K562 (cell line): ENCODE measurements around the gene SPDEF. TPM values are rescaled to one million over a fixed set of nuclear protein-coding genes. Genes with fewer than 3 reads are reported as not detected.

Experiments
- BCOR ChIP-seq: fragments of 450-650 bp; IDR thresholded peaks from 2 replicates; pipeline ENCODE4 v1.6.1; 2016
- CBX3 ChIP-seq, 2 experiments: IDR thresholded peaks; 1 replicate in 1 of 2; 2 replicates in 1 of 2; pipeline ENCODE4 v1.6.1; 2012; ENCODE audit warnings: inconsistent platforms in 2 of 2, low read length in 2 of 2, borderline replicate concordance in 1 of 2, control low read depth in 1 of 2
- CHD7 ChIP-seq: fragments of 200-600 bp; sonication (generic); IDR thresholded peaks from one replicate; pipeline ENCODE4 v1.6.1; 2012; ENCODE audit warnings: mild to moderate bottlenecking, low read depth, low read length, inconsistent platforms
- E2F4 ChIP-seq: sonication (generic); formaldehyde crosslinking; IDR thresholded peaks from 2 replicates; pipeline ENCODE4 v1.8.0; 2022; ENCODE audit warnings: mild to moderate bottlenecking, low read depth, missing genetic modification reagents
- NR2C2 ChIP-seq, 2 experiments: fragments of 200-800 bp in 1 of 2; sonication (Bioruptor generic) in 1 of 2; sonication (generic) in 1 of 2; formaldehyde crosslinking in 1 of 2; IDR thresholded peaks; 2 replicates each; pipeline versions ENCODE4 v1.6.1 to v1.8.0; 2016 to 2022; ENCODE audit warnings: mild to moderate bottlenecking in 1 of 2, missing compliant biosample characterization in 1 of 2, missing genetic modification characterization in 1 of 2, missing genetic modification reagents in 1 of 2
- SMARCB1 ChIP-seq: IDR thresholded peaks from 2 replicates; pipeline ENCODE4 v1.6.1; 2011; ENCODE audit warnings: improper control_type of control experiment, low read depth; ENCODE audit not compliant: insufficient read length
- SP2 ChIP-seq: IDR thresholded peaks from 2 replicates; pipeline ENCODE4 v1.6.1; 2011; ENCODE audit warnings: mild to moderate bottlenecking, low read depth, low read length, moderate library complexity; ENCODE audit not compliant: poor library complexity, severe bottlenecking; ENCODE audit errors: extremely low read depth
- USF2 ChIP-seq: sonication (generic); formaldehyde crosslinking; IDR thresholded peaks from 2 replicates; pipeline ENCODE4 v1.5.0; 2020; ENCODE audit warnings: missing genetic modification reagents
- ZNF23 ChIP-seq: fragments of 250-450 bp; sonication (Bioruptor Pico); IDR thresholded peaks from 2 replicates; pipeline ENCODE4 v1.4.0; 2020; ENCODE audit warnings: mild to moderate bottlenecking
- ZNF707 ChIP-seq: fragments of 250-450 bp; sonication (Bioruptor Pico); conservative IDR thresholded peaks from 2 replicates; pipeline ENCODE4 v1.8.0; 2022; ENCODE audit warnings: inconsistent platforms, mild to moderate bottlenecking, moderate library complexity
- polyA plus RNA-seq, 8 experiments: library from polyadenylated mRNA; depleted of rRNA in 4 of 8; stranded (reverse) in 5 of 8; unstranded in 3 of 8; fragments of >200 nt; fragmentation: Nextera tagmentation in 2 of 8; fragmentation: Illumina TruSeq in 1 of 8; extraction: Ambion mirVana in 2 of 8; extraction: Trizol in 1 of 8; gene quantifications; 2 replicates each; pipeline versions ENCODE4 v1.2.1 to v1.2.3, GENCODE V29; 2011 to 2014; ENCODE audit warnings: inconsistent platforms in 1 of 8, missing spikeins in 1 of 8
- total RNA-seq, 7 experiments: library from RNA; depleted of rRNA in 6 of 7; stranded (reverse); fragments of >200 nt in 6 of 7; fragmentation: Illumina TruSeq in 2 of 7; extraction: Trizol in 2 of 7; gene quantifications; 2 replicates each; pipeline versions ENCODE4 v1.2.1 to v1.2.3, GENCODE V29; 2011 to 2021; ENCODE audit warnings: low replicate concordance in 1 of 7

The SPDEF gene
- total and polyA plus RNA-seq, 9 of the 15 experiments (the other 6 are each of a cell fraction or from before 2014, with no cell fraction given), result 0.04 to 0.12 (median 0.11) TPM; not detected in 5

GRCh38 chr6:34530753-34531365 is 25.3 kb downstream of the SPDEF start (continued):
- 0 out of 2 replicates have a peak, but pooled peaks have one; percentile 50 for TF ChIP-seq NR2C2 (CRISPR knock-in tag; IDR thresholded peaks at IDR 0.05)
- no peak for TF ChIP-seq NR2C2 (tag; IDR thresholded peaks at IDR 0.05)
- TF ChIP-seq ZNF23 (CRISPR knock-in tag), result no peak
- TF ChIP-seq ZNF707 (CRISPR knock-in tag), result no peak
- TF ChIP-seq BCOR, result peak; percentile 91
- no peak for TF ChIP-seq SP2
- TF ChIP-seq USF2 (CRISPR knock-in tag), result no peak
- TF ChIP-seq CHD7, result no peak
- TF ChIP-seq SMARCB1, result no peak
- TF ChIP-seq E2F4 (CRISPR knock-in tag), result no peak
- TF ChIP-seq CBX3 (IDR thresholded peaks at IDR 0.05; ENCODE audit: borderline replicate concordance in 1 of 2, low read length in 2 of 2), result no peak
